ENCODE data around the gene HLA-DMA.
"Not testable (repeated sequence)": the region's sequence is repeated elsewhere in the genome, so short reads cannot be mapped to it uniquely, and the experiment has no call there.

Gene HLA-DMA

DNA sequence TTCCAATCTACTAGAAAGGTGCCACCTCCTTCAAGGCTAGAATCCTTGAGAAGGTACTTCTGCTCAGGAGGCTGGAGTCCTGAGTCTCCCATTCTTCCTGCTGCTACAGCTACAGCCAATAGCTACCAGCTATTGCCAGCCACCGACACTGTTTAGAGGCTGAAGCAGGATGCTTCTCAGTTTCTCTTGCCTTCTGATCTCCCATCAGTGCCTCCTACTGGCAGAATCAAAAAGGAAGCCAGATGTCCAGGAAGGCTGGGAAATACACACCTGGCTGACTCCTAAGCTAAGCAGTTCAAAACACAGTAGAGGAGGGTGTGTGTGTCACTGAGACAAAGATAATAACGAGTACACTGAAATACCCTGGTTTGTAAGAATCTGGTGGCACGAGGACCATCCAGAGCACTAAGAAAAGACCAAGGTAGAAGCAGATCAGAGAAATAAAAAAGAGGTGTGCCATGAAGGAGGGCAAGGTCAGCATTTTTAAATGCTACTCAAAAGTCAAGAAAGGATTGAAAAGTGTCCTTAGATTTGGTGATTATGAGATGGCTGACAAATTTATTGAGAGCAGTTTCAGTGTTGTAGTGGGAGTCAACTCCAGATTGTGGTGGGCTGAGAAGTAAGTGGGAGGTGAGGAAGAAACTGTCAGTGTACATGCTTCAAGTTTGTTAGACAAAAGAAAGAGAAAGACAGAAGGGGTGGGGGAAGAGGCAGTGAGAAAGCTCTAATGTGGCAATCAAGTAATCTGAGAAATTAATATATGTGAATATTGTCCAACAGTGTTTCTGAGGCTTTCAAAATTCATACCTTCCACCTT lies 2.3 kb upstream of the HLA-DMA start:
- no peak for DNase-seq (ENCODE audit: low read depth in 2 of 2)

DNA sequence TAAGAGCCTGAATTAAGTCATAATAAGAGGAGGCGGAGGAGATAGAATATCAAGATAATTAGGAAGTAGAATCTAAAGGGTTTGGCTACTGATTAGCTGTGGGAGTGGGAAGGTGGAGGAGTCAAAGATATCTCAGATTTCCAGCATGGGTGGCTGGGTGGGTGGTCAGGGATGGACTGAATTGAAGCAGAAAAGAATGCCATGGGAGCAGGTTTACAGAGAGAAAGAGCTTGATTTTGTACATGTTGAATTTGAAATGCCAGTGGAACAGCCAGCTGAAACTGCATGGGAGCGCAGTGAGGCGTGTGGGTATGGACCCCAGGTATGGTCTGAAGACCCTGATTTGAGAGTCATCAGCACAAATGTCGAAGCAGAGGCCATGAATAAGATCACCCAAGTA lies 1.4 kb upstream of the HLA-DMA start:
- no peak for DNase-seq (ENCODE audit: low read depth in 2 of 2)

DNA sequence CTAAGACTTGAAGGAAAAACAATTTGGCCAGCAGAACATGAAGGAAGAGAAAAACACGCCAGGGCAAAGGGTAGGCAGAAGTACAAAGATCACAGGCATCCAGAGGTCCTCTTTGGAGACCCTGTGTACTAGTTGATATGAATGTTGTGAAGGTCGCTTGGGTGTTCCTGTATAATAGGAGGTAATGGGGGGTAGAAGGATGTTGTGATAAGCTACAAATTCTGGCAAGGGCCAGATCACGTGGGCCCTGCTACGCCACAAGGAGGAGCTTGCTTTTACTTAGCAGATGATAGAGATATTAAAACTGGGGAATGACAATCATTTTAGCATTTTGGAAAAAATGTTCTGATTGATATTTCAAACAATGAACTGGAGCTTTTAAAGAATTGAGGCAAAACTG lies 878 bp upstream of the HLA-DMA start:
- DNase-seq (ENCODE audit: low read depth in 2 of 2): no peak

DNA sequence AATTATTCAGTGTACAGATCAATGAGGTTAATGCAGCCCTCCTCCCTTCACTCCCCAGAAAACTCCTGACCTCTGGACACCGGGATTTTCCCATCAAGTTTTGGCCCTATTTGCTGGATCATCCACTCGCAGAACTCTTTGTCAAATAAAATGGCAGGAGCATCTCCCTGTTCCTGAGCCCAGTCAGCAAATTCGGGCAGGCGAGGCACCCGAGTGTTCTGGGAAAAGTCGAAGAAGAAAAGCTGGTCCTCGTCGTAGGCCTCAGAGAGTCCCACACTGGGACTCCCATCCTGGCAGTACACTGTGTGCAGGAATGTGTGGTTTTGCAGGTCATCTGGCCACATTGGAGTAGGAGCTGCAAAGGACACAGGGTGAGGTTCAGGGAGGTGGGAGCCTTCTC lies 2.4 kb downstream of the HLA-DMA start:
- no peak for DNase-seq (ENCODE audit: low read depth in 2 of 2)

DNA sequence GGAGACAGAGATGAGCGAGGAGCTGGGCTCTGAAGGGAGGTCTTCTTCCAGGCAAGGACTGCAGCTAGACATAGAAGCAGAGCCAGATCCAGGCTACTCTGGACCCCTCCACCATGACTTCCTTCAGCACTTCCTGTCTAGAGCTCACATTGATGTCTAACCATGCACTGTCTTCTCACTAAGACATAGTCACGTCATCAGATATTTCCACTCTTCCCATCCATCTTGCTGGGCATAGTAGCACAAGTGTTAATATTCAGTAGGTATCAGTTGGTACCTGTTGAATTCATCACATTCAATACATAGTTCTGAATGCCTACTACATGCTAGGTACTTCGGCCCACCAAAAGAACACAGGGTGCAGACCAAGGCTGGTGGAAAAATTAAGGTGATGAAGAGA lies 2.9 kb downstream of the HLA-DMA start:
- DNase-seq (ENCODE audit: low read depth in 2 of 2): no peak

DNA sequence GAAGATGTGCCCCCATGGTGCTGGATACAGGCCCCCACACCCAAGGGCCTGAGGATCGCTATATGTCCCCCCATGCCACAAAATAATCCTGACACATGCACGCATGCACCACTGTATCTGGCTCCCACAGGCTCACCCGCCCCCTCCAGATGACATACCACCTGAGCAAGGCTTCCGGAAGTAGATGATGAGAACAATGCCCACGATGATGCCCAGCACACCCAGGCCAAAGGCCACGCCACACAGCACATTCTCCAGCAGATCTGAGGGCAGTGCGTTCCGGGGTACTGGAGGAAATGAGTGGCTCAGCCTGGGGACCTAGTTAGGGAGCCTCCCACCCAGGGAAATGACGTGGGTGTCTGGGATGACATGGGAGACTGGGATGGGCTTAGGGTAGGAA lies 3.8 kb downstream of the HLA-DMA start:
- DNase-seq (ENCODE audit: low read depth in 2 of 2): no peak

DNA sequence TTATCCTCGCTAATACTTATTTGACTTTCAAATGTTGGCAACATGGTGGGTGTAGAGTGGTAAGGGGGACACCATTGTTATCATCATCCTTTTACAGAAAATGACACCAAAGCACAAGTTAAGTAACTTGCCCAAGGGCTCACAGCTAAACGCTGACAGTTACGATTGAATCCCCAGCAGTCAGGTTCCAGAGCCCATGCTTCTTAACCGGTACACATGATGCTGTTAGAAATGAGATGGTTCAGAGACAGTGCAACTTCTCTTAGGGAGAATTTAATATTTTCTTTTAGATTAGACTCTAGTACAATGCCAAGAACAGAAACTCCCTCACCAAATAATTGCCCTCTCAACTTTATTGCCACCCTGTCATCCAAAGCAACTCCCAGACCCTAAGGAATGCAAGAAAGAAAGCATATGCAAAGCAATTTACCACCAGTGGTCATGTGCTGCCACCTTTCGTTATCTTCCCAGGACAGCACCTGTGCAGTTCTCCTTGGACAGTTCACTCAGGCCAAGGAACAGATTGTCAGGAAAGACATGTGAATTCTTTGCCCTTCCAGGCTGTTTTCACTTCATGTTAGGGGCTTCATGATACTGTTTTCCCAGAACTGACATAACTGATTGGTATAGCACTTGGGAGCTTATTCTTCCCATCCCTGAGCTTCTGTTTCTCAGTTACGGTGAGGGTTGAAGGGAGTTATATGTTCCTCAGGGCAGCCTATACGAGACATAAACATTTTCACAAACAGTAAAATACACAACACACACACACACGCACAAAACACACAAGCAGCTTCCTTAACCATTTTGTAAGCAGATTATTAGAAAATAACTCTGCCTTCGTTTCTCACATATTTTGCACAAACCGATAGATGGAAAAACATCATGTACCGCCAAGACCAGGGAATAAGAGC lies 5.1 kb downstream of the HLA-DMA start:
- no peak for DNase-seq (ENCODE audit: low read depth in 2 of 2)

DNA sequence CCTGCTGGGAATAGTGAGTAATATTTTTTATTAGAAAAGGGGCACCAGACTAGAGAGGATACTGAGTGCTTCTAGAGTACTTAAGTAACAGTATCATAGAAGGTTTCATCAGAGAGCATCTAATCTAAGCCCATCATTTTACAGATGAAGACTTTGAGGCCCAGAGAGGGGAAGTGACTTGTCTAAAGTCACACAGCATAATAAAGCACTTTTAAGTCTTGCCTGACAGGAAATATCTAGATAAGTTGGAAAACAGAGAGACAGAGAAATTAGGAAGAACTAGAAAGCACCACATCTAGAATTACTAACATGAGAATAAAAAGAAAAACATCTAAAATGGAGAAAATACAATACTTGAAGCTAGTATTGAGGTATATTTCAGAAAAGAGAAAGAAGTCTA lies 6.0 kb downstream of the HLA-DMA start:
- DNase-seq (ENCODE audit: low read depth in 2 of 2): no peak

DNA sequence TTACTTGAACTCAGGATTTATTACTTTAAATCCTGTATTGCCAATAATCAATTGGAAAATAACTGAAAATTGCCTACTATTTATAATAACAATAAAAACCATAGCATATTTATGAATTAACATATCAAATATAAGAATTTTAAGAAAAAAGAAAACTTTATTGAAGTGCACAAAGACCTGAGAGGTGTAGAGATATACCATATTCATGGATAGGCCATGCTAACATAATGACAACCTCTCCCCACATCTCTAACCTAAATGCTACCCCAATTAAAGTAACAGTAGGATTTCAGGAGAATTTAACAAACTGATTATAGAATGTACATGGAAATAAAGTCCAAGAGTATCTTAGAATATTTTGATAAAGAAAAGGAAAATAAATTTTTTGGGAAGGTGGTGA lies 6.9 kb downstream of the HLA-DMA start:
- no peak for DNase-seq (ENCODE audit: low read depth in 2 of 2)

DNA sequence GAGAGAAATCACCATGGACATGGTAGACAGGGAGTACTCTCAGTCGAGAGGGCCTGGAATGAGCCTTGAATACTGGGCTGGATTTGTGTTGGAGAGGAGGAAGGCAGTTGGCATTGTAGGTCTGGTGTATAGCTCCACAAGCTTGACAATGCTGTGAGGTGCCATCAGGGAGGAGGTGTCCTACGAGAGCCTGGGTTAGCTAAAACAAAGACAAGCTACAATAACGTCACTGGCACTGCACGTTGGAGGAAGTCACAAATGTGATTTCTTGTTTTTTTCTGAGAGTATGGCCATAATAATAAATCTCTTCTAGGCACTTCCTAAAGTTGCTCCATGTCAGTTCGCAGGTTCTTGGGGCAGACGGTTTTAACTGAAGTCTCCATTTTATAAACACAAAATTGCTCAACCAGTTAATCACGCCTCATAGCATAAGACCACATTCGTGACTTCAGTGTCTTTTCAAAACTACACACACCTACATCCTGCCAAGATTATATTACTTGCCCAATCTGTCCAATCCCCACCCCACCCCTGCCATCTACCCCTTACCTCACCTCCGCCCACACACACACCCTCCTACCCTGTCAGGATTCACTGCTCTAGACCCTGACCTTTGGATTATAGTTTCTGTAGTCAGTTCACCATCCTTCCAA lies 7.7 kb downstream of the HLA-DMA start:
- DNase-seq (ENCODE audit: low read depth in 2 of 2): peak; percentile 22 to 50

DNA sequence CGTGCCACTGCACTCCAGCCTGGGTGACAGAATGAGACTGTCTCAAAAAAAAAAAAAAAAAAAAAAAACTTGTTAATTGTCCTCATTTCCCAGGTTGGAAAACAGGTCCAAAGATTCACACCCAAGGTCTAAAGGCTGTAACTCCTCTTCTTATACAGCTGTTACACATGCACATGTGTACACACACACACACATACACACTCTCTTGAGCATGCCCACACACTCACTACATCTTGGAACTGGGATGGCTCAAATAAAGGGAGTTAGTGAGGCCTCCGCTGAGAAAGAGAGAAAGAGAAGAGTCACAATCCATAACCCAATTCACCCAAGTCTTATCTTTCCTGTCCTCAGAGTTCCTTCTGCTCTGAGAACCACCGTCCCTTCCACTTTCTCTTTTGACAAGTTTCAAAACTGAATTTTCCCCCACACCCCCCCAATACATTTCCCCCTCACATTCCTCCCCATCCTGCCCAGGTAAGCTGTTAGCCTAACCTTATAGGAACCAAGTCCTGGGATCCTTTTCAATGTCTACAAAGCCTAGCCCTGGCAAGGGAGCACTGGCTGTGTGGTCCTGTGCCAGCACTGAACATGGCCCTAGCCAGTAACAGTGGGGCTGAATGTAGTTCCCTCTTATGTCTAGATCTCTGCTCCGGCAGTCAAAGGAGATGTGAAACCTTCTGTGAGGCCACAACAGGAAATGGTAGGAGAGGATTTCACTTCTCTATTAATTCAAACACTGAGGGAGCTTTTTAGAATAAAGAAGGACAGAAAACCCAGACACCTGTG lies 8.8 kb downstream of the HLA-DMA start:
- no peak for DNase-seq (ENCODE audit: low read depth in 2 of 2)

DNA sequence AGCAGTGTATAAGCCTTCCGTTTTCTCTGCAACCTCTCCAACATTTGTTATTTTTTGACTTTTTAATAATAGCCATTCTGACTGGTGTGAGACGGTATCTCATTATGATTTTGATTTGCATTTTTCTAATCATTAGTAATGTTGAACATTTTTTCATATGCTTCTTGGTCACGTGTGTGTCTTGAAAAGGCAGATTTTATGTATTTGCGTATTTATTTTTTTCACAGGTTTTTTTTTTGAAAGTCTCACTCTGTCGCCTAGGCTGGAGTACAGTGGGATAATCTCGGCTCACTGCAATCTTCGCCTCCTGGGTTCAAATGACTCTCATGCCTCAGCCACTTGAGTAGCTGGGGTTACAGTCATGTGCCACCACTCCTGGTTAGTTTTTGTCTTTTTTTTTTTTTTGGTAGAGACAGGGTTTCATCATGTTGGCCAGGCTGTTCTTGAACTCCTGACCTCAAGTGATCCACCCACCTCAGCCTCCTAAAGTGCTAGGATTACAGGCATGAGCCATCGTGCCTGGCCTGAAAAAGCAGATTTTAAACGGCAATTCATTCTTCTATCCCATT lies 10.3 kb downstream of the HLA-DMA start:
- DNase-seq (ENCODE audit: low read depth in 2 of 2): not testable (repeated sequence)

DNA sequence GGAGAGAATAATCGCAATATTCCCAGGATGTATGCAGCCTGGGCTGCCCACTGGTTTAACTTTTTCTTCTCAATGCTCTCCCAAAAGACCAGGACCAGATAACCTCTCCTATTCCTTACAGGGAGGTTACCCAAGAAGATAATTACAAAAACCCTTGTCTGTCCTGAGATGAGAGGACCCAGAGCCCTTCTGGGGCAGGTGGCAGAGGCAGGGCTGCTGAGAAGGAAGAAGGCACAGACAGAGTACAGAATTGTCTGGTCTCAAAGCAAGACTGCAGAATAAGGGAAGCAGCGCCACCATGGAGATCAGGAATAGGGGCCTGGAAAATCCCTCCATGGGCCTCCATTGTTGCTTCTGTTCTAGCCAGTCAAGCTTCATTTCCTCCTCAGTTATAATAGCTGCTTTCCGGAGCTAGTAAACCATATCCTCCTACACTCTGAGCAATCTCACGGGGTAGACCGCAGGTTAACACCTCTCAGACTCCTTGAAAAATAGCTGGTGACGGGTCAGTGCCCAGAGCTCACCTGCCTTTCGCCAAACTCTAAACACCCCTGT lies 11.6 kb downstream of the HLA-DMA start:
- peak in 1 of 2 donors; percentile 26 for DNase-seq (ENCODE audit: low read depth in 2 of 2)

DNA sequence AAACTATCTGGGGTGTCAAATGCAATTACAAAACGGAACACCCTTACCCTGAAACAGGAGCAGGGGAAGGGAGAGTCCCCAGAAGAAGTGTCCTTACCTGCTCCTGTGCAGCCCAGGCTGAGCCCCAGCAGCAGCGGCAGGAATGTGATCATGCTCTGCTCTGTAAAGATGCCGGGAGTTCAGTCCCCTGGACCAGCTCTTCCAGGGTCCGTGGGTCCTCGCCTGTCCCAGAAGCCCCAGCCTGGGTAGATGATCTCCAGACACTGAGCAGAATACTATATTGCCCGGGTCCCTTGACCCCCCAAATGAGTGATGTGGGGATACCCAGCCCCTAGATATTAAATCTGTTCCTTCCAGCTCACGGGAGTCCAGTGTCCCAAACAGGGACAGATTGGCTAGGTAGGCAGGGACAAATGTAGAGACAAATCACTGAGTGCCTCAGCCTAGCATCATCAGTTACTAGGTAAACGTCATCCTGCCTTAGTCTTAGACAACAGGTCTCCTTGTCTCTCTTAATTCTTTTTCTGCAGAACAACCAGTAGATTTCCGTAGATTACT lies 12.2 kb downstream of the HLA-DMA start, which contains the start of gene HLA-DMB:
Gene HLA-DMB (minus strand): TSS at position 373 of the 558 bp plus-strand sequence. CDS start 221 bp downstream, at position 152.
- DNase-seq (ENCODE audit: low read depth in 2 of 2): peak in 1 of 2 donors; percentile 15

DNA sequence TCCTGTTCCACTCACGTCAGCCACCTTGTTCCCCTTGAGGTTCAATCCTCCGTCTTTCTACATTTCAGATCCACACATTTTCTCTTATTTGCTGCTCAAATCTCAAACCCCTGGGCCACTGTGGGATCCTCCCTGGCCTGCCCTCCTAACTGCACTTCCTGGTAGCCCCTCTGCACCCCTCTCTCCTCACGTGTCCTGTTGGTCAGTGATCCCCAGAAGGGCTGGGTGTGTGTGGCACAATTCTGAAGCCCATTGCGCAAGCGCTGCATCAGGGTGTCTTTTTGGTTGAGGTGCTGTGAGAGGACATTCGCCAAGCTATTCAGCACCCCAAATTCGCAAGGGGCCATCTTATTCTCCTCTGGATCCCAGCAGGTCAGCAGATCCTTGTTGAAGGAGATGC lies 14.4 kb downstream of the HLA-DMA start:
- no peak for DNase-seq (ENCODE audit: low read depth in 2 of 2)

DNA sequence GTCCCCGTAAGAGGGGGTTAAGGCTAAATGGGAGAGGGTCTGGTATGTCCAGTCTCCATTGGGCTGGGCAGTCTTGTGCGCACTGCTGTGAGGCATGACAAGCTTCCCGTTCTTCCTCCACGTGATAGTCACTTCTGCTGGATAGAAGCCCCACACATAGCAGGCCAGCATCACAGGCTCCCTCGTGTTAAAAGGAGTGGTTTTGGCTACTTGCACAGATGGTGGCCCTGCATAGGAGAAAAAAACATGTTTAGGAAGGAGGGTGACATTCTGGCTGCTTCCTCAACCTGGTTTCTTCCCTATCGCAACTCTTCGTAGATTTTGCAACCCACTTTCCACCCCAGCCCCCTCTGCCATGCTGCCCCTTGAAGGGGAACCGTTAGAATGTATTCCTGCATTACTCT lies 15.7 kb downstream of the HLA-DMA start:
- DNase-seq (ENCODE audit: low read depth in 2 of 2): no peak

DNA sequence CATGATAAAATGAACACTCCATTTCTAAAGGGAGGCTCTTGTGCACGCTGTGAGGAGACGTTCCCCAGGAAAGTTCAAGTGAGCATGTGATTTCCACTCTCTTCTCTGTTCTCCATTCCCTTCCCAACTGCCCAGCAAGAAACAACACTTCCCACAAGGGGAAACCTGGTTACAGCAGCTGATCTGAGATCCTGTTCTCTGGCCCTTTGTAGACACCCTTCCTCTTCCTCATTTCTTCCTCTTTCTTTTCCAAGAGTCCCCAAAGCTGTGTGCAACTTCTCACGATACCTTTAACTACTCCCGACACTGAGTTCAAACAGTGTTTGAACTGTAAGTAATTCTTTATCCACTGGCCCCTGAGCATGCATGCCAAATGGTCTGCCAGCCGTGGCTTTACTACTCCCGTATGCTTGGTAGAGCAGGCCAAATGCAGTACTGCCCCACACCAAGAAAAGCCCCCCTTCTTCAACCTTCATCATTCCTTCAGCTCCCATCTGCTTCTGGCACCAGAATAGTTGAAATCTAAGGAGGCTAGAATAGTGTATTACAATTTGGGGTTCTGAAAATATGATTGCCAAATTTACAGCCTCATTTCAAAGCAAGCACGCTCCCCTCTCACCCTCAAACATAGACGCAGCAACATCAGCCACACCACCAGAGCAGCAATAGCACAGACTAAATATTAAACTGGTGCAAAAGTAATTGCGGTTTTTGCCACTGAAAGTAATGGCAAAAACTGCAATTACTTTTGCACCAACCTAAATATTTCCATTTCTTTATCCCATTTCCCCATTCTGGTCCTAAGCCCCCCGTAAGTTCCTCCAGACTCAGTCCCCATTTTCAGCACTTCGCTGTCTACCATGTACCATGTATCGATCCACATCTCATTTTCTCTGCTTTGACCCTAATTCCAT lies 16.4 kb downstream of the HLA-DMA start:
- no peak for DNase-seq (ENCODE audit: low read depth in 2 of 2)

DNA sequence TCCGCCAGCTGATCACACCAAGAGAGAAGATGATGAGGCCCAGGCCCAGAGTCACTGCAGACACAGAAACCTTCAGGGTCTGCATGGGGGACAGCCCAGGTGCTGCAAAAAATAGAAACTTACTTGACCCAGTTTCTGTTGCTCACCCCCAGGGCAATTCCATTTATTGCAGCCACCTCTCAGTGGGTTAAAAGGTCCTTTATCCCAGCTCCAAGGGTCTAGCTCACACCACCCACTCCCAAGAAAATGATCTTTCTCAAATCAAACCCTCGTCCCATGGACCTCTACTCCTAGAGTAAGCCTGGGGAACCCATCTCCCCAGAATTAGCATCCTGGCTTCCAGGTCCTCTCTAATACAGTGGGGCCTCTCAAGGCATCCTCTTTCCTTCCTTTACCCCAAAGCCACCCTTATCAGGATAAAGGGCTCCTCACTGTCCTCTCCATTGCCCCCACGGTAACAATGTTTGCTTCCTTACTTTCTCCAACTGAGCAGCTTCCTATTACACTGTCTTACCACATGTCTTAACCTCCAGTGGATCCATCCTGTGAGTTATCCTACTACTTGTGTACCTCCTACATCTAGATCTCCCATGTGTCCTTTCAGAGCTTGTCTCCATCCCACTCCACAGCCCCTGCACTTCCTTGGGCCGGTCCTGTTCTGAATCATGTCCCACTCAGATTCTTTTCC lies 17.2 kb downstream of the HLA-DMA start:
- DNase-seq (ENCODE audit: low read depth in 2 of 2): no peak

DNA sequence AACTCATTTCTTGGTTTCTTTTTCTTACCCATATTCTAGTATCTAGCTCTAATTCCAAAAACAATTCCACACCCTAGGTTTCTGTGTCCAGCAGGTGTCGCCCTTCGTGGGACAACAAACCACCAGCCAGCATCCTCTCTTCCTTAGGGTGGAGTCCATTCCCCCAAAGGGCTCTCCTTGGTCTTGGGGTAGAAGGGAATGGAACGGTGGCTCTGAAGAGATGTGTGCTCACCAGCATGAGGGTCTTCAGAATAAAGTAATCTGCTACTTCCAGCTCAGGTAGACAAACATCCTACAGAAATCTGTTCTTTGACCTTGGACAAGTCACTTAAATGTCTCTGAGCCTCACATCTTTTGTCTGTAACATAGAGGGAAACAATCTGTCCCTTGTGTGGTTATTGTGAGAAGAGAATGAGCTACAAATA lies 19.2 kb downstream of the HLA-DMA start:
- peak; percentile 47 to 51 for DNase-seq (ENCODE audit: low read depth in 2 of 2)

Data from stimulated activated CD8-positive, alpha-beta memory T cell treated with anti-CD3 and anti-CD28 coated beads, Interleukin-15, amount 100 ng/mL, for 48 hours (primary cell).